CD4-positive, alpha-beta T cell treated with Interleukin-1 beta for 1 hour (primary cell): ENCODE measurements around the gene RAPGEF4.

Experiments
- DNase-seq, 2 donors: peaks; one replicate each; pipeline ENCODE4 v3.0.0-alpha.2; 2020 to 2022

The RAPGEF4 gene

GRCh38 chr2:172865422-172865821 lies 129.8 kb downstream of the RAPGEF4 start:
- DNase-seq = no peak

- no peak for DNase-seq
Observed at GRCh38 chr2:172869861-172870260, 134.2 kb downstream of the RAPGEF4 start.

- DNase-seq = no peak
Observed at GRCh38 chr2:172870396-172870795, 134.8 kb downstream of the RAPGEF4 start.

GRCh38 chr2:172877826-172878225 lies 142.2 kb downstream of the RAPGEF4 start:
- no peak for DNase-seq

GRCh38 chr2:172878260-172878659 lies 142.6 kb downstream of the RAPGEF4 start:
- no peak for DNase-seq

- no peak for DNase-seq
Observed at GRCh38 chr2:172884336-172884735, 148.7 kb downstream of the RAPGEF4 start.

GRCh38 chr2:172885996-172886395 lies 150.4 kb downstream of the RAPGEF4 start:
- DNase-seq = no peak

- DNase-seq = no peak
Observed at GRCh38 chr2:172887280-172887679, 151.6 kb downstream of the RAPGEF4 start.

- no peak for DNase-seq
Observed at GRCh38 chr2:172888714-172889669, 153.3 kb downstream of the RAPGEF4 start.

GRCh38 chr2:172889768-172890430 lies 154.3 kb downstream of the RAPGEF4 start:
- DNase-seq = no peak

- DNase-seq = no peak
Observed at GRCh38 chr2:172893111-172893510, 157.5 kb downstream of the RAPGEF4 start.

GRCh38 chr2:172893671-172894070 lies 158.0 kb downstream of the RAPGEF4 start:
- DNase-seq = no peak

- DNase-seq = no peak
Observed at GRCh38 chr2:172894689-172895387, 159.2 kb downstream of the RAPGEF4 start.

- DNase-seq = no peak
Observed at GRCh38 chr2:172896661-172897081, 161.0 kb downstream of the RAPGEF4 start.

GRCh38 chr2:172900871-172901270 lies 165.2 kb downstream of the RAPGEF4 start:
- no peak for DNase-seq

GRCh38 chr2:172901913-172902312 lies 166.3 kb downstream of the RAPGEF4 start:
- DNase-seq = no peak

- DNase-seq = no peak
Observed at GRCh38 chr2:172904236-172904635, 168.6 kb downstream of the RAPGEF4 start.

GRCh38 chr2:172905937-172906811 lies 170.5 kb downstream of the RAPGEF4 start:
- DNase-seq = no peak

GRCh38 chr2:172908275-172908674 lies 172.6 kb downstream of the RAPGEF4 start:
- DNase-seq = no peak

GRCh38 chr2:172909454-172909853 lies 173.8 kb downstream of the RAPGEF4 start:
- DNase-seq = no peak

- DNase-seq = no peak
Observed at GRCh38 chr2:172912266-172912665, 176.6 kb downstream of the RAPGEF4 start.

GRCh38 chr2:172914341-172915008 lies 178.8 kb downstream of the RAPGEF4 start:
- no peak for DNase-seq
